CD4-positive, alpha-beta T cell (primary cell): ENCODE results near the gene CDC42BPG. TPM values are rescaled to one million over a fixed set of nuclear protein-coding genes. Genes with fewer than 3 reads are reported as not detected.

Experiments
- ATAC-seq: fragments of 200-7000 bp; cut with Tn5 transposase; one replicate; pipeline ENCODE4 v1.10.0; 2022; ENCODE audit warnings: mild to moderate bottlenecking; ENCODE audit not compliant: poor library complexity
- CTCF ChIA-PET: fragments of 350-600 bp; sonication (Branson Sonifier 250); formaldehyde crosslinking; loops from one replicate; lab custom pipeline; 2021; ENCODE audit warnings: antibody characterized with exemption, inconsistent platforms; lab: Charles Lee
- POLR2A ChIA-PET: fragments of 350-600 bp; sonication (Branson Sonifier 250); formaldehyde crosslinking; loops from one replicate; lab custom pipeline; 2021; ENCODE audit warnings: antibody characterized with exemption, inconsistent platforms; lab: Charles Lee
- DNase-seq, 14 experiments: peaks; one replicate each; pipeline ENCODE4 v3.0.0-alpha.2; 2013 to 2020; ENCODE audit warnings: mixed read lengths in 2 of 14
- H3K27ac ChIP-seq, 2 donors: one replicate each; pipeline versions ENCODE4 v1.5.1 to v1.7.0; 2013; ENCODE audit warnings: low read length in 2 of 2, low read depth in 1 of 2, mild to moderate bottlenecking in 1 of 2
- H3K27me3 ChIP-seq, 2 experiments: 1 replicate in 1 of 2; 2 replicates in 1 of 2; pipeline versions ENCODE4 v1.6.1 to v1.7.0; 2013; ENCODE audit warnings: low read length in 2 of 2, control low read depth in 1 of 2, mild to moderate bottlenecking in 1 of 2, moderate library complexity in 1 of 2; ENCODE audit not compliant: insufficient read depth in 2 of 2, control insufficient read depth in 1 of 2
- H3K36me3 ChIP-seq: one replicate; pipeline ENCODE4 v1.6.1; 2013; ENCODE audit warnings: low read length, control low read depth; ENCODE audit not compliant: insufficient read depth
- H3K4me1 ChIP-seq: one replicate; pipeline ENCODE4 v1.6.1; 2013; ENCODE audit warnings: low read length, control low read depth; ENCODE audit not compliant: insufficient read depth
- H3K4me3 ChIP-seq: one replicate; pipeline ENCODE4 v1.5.1; 2013; ENCODE audit warnings: mild to moderate bottlenecking, low read length, moderate library complexity
- H3K9me3 ChIP-seq, 2 experiments: 1 replicate in 1 of 2; 2 replicates in 1 of 2; pipeline versions ENCODE4 v1.6.1 to v1.7.0; 2013; ENCODE audit warnings: low read length in 2 of 2, mild to moderate bottlenecking in 2 of 2, control low read depth in 1 of 2, moderate library complexity in 1 of 2; ENCODE audit not compliant: control insufficient read depth in 1 of 2, insufficient read depth in 1 of 2
- H3K27ac Mint-ChIP-seq: one replicate; pipeline ENCODE4 v1.8.0; 2020; ENCODE audit warnings: mixed read lengths
- H3K27me3 Mint-ChIP-seq: one replicate; pipeline ENCODE4 v1.8.0; 2021; ENCODE audit warnings: mixed read lengths
- H3K36me3 Mint-ChIP-seq: one replicate; pipeline ENCODE4 v1.8.0; 2021; ENCODE audit warnings: low read depth, mixed read lengths
- H3K4me1 Mint-ChIP-seq: one replicate; pipeline ENCODE4 v1.8.0; 2021; ENCODE audit warnings: low read depth, mixed read lengths
- H3K4me3 Mint-ChIP-seq: one replicate; pipeline ENCODE4 v1.8.0; 2020; ENCODE audit warnings: mild to moderate bottlenecking, mixed read lengths
- H3K9me3 Mint-ChIP-seq: one replicate; pipeline ENCODE4 v1.8.0; 2020; ENCODE audit warnings: mixed read lengths
- intact Hi-C, 2 experiments: fragments of 100-400 bp; cut with DNase I in 1 of 2; cut with micrococcal nuclease in 1 of 2; formaldehyde crosslinking; loops; one replicate each; pipeline versions ENCODE4 v1.15.1 to v1.9.0; 2023 to 2025; cut with DNase I, micrococcal nuclease
- total RNA-seq, 174 experiments: library from RNA in 2 of 174; stranded (reverse) in 2 of 174; gene quantifications; one replicate each; pipeline ENCODE4 v1.2.3 and lab custom pipeline; 2021 to 2026
- TF ChIP-seq, protein P1 (sequence below): fragments of 200-600 bp; IDR thresholded peaks from one replicate; pipeline ENCODE4 v1.8.0; 2022; ENCODE audit warnings: antibody characterized with exemption, mild to moderate bottlenecking

CDC42BPG gene
- total RNA-seq, 2 experiments from 2014 or later: 6.9 to 9.7 TPM

GRCh38 chr11:64865286-64866172 lies 21.1 kb upstream of the CDC42BPG start:
- Mint-ChIP-seq H3K27ac (peak overlapping the region; percentile 93), H3K4me1 (peaks cover 92% of the 10 kb centered on the region), H3K9me3 (no peaks in the 10 kb centered on the region), H3K27me3 (no peaks in the 10 kb centered on the region), H3K4me3 (peak overlapping the region; percentile 71), H3K36me3 (peaks cover 68% of the 10 kb centered on the region)
- ChIA-PET POLR2A (interaction anchor here (0.9 to 27.2 kb wide), 4 partner anchors 14 to 120 kb away, joined by 3 to 767 read pairs (median 148); partner anchors contain the start of genes EHD1 and MAJIN), CTCF (interaction anchor here (1.2 to 5.8 kb wide), 6 partner anchors 10 to 22 kb away, joined by 3 to 33 read pairs (median 10); partner anchors contain the start of gene EHD1)
- DNase-seq: peak in 3 of 14 experiments; percentile 52 to 61 (median 59)
- peaks cover 39% of the 10 kb centered on the region for H3K36me3 ChIP-seq
- intact Hi-C loops: loop anchor here in 1 of 2 experiments (10.0 kb wide), 1 partner anchor 91 kb away; the partner anchor contains the start of gene SF1
- peaks cover 100% of the 10 kb centered on the region for H3K4me1 ChIP-seq
- no peaks in the 10 kb centered on the region for H3K27me3 ChIP-seq
- H3K4me3 ChIP-seq: peak overlapping the region; percentile 47
- TF ChIP-seq, protein P1, sequence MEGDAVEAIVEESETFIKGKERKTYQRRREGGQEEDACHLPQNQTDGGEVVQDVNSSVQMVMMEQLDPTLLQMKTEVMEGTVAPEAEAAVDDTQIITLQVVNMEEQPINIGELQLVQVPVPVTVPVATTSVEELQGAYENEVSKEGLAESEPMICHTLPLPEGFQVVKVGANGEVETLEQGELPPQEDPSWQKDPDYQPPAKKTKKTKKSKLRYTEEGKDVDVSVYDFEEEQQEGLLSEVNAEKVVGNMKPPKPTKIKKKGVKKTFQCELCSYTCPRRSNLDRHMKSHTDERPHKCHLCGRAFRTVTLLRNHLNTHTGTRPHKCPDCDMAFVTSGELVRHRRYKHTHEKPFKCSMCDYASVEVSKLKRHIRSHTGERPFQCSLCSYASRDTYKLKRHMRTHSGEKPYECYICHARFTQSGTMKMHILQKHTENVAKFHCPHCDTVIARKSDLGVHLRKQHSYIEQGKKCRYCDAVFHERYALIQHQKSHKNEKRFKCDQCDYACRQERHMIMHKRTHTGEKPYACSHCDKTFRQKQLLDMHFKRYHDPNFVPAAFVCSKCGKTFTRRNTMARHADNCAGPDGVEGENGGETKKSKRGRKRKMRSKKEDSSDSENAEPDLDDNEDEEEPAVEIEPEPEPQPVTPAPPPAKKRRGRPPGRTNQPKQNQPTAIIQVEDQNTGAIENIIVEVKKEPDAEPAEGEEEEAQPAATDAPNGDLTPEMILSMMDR: no peak
- no peak for ATAC-seq
- no peaks in the 10 kb centered on the region for H3K9me3 ChIP-seq
- peak overlapping the region; percentile 82 to 89 for H3K27ac ChIP-seq

DNA sequence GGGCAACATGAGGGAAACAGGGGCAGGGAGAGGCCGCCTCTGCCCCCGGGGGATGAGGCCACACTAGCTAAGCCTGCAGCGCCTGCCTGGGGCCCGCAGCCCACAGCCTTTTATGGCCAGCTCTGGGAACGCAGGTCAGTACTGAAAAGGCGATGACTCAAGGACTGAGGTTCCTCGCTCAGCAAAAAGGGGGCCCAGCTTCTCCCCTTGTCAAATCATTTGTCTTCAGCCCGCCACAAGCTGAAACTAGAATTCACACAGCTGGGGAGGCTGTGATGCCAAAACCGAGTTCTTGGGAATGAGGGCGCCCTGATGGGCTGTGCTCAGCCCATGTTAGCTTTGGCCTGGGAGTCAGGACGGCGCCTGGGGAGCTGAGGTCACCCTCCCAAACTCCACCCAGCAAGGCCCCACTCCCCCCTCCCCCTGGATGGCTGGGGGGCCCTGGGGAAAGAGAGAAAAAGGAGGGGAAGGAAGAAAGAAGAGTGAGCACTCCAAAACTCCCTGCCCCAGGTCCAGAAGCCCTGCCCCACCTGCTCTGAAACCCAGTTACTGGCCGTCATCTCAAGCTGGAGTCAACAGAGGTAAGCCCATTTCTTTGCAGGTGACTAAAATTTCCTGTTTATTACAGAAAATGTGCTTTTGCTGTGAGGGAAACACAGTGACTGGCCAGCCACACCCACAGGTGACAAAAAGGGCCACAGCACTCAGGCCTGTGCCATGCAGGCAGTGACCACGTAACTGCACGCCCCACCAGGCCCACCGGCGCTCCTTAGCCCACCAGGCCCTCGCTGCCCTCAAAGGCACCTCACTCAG lies 20.2 kb upstream of the CDC42BPG start:
- ATAC-seq (no peak), DNase-seq (peak in 4 of 14 experiments; percentile 43 to 66 (median 55))
- intact Hi-C loops: loop anchor here in 1 of 2 experiments (10.0 kb wide), 1 partner anchor 90 kb away; the partner anchor contains the start of gene SF1
- Mint-ChIP-seq H3K4me3 (peak overlapping the region; percentile 71), H3K9me3 (no peaks in the 10 kb centered on the region), H3K27me3 (no peaks in the 10 kb centered on the region), H3K27ac (peak overlapping the region; percentile 93), H3K4me1 (peaks cover 92% of the 10 kb centered on the region), H3K36me3 (peaks cover 67% of the 10 kb centered on the region)
- TF ChIP-seq, protein P1: no peak
- CTCF ChIA-PET: interaction anchor here (1.2 to 5.8 kb wide), 6 partner anchors 11 to 23 kb away, joined by 3 to 33 read pairs (median 10); partner anchors contain the start of gene EHD1
- no peaks in the 10 kb centered on the region for H3K9me3 ChIP-seq
- peak overlapping the region; percentile 47 for H3K4me3 ChIP-seq
- peaks cover 37% of the 10 kb centered on the region for H3K36me3 ChIP-seq
- POLR2A ChIA-PET: interaction anchor here (0.8 to 27.2 kb wide), 5 partner anchors 13 to 120 kb away, joined by 3 to 767 read pairs (median 4); partner anchors contain the start of genes EHD1, MAJIN and SF1
- no peaks in the 10 kb centered on the region for H3K27me3 ChIP-seq
- peaks cover 100% of the 10 kb centered on the region for H3K4me1 ChIP-seq
- H3K27ac ChIP-seq: peak overlapping the region; percentile 82 to 89

- ATAC-seq (no peak), DNase-seq (no peak)
- peaks cover 39% of the 10 kb centered on the region for H3K36me3 ChIP-seq
- H3K27ac ChIP-seq: peak overlapping the region; percentile 82 to 89
- no peaks in the 10 kb centered on the region for H3K27me3 ChIP-seq
- Mint-ChIP-seq H3K9me3 (no peaks in the 10 kb centered on the region), H3K4me1 (peaks cover 92% of the 10 kb centered on the region), H3K27ac (peak overlapping the region; percentile 93), H3K36me3 (peaks cover 67% of the 10 kb centered on the region), H3K27me3 (no peaks in the 10 kb centered on the region), H3K4me3 (peak overlapping the region; percentile 71)
- POLR2A ChIA-PET: interaction anchor here (0.8 to 27.2 kb wide), 3 partner anchors 13 to 86 kb away, joined by 4 to 767 read pairs (median 293); partner anchors contain the start of genes EHD1 and SF1
- CTCF ChIA-PET: interaction anchor here (1.5 to 5.8 kb wide), 5 partner anchors 12 to 23 kb away, joined by 3 to 33 read pairs (median 10); partner anchors contain the start of gene EHD1
- peaks cover 100% of the 10 kb centered on the region for H3K4me1 ChIP-seq
- H3K9me3 ChIP-seq: no peaks in the 10 kb centered on the region
- intact Hi-C loops: loop anchor here in 1 of 2 experiments (10.0 kb wide), 1 partner anchor 89 kb away; the partner anchor contains the start of gene SF1
- H3K4me3 ChIP-seq: peak overlapping the region; percentile 47
- TF ChIP-seq, protein P1: no peak
These were observed 19.7 kb upstream of the CDC42BPG start for GRCh38 chr11:64864135-64864472.
